ENCODE data around the gene CHST8.

DNA sequence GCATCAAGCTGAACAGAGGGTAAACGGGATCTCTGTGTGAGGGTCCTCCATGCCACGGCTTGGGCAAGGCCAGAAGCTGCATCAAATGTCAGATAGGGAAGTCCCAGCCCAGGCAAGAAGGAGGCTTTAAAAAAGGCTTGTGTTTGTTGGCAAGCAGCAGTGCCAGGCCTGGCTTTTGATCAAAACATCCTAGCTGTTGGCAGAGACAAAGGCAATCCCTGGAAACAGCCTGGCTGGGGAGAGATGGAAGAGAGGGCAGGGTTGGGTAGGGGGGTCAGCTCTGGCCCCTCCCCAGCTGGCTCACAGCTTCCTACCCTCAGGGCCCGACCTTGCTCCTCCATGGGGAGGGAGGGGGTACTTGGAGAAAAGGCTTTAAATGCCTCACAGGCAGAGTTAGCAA, 113.2 kb downstream of the CHST8 start:
- TF ChIP-seq ARNT (IDR thresholded peaks at IDR 0.05) (no peak), BHLHE40 (IDR thresholded peaks at IDR 0.05; ENCODE audit: borderline replicate concordance) (no peak), SP1 (IDR thresholded peaks at IDR 0.05) (no peak), NFRKB (IDR thresholded peaks at IDR 0.05) (no peak), FOXK2 (IDR thresholded peaks at IDR 0.05) (no peak), HDGF (IDR thresholded peaks at IDR 0.05; ENCODE audit: borderline replicate concordance) (no peak)
